ENCODE results near the gene AGPAT3.

AGPAT3 gene

DNA sequence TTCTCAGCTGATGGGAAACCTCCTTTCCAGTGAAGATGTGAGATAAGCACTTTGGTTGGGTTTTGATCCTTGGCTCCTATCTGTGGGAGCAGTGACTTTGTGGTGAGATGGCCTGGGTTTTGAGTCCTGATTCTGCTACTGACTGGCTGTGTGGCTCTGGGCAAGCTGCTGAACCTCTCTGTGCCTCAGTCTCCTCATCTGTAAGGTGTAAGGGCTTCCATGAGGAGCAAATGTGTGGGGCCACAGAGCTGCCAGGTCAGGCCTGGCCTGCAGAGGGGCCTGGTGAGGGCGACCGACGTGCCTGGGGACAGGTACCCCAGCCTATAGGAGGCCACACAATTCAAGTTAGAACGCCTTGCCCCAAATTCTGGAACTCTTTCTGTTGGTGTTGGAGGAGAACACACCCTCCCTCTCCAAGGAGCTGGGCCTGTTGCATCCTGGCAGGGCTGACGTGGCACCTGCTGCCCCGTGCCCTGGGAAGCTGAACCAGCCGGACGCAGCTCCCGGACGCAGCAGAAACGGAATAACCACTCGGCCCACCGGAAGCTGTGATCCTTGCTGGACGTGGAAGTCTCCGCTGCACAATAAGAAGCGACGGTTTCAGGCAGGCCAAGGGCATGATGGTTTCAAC is 62.7 kb downstream of the AGPAT3 start:
- DNase-seq: no peak

- no peak for DNase-seq
These were observed 63.5 kb downstream of the AGPAT3 start for GRCh38 chr21:43928222-43929125.

GRCh38 chr21:43929217-43929971 is 64.4 kb downstream of the AGPAT3 start:
- DNase-seq: no peak

DNA sequence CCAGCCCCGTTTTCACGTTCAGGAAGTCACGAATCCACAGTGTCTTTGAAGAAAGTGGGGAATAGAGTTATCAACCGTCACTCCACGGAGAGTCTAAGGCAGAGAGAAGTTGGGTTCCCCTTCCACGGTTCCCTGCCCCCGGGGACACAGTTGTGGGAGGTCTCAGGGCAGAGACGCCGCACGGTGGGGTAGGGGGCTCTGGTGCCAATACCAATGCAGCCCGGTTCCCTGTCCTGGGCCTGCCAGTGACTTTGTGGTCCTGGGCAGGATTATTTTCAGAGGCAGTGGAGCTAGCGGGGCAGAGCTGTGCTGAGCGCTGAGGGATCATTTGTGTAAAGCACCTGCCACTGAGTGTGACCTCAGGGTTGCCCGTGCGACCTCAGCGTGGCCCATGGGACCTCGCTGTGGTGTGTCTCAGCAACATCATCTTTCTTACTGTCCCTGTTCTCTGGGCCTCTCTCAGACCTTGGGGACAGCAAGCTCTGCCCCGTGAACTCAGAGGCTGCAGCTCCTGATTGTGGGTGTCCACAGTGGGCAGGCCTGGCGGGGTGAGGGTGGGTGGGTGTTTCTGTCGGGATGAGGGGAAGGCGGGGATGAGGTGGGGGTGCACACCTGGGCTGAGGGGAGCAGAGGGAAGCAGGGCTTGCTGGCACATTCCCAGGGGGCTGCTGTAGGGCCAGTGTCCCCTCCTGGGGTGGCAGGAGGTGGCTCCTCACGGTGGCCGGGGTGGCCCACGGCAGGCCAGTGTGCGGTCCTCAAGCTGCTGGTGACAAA is 65.2 kb downstream of the AGPAT3 start:
- DNase-seq: no peak

- no peak for DNase-seq
These were observed 65.9 kb downstream of the AGPAT3 start for GRCh38 chr21:43930848-43931375.

- DNase-seq: no peak
These were observed 66.5 kb downstream of the AGPAT3 start for GRCh38 chr21:43931489-43931888.

DNA sequence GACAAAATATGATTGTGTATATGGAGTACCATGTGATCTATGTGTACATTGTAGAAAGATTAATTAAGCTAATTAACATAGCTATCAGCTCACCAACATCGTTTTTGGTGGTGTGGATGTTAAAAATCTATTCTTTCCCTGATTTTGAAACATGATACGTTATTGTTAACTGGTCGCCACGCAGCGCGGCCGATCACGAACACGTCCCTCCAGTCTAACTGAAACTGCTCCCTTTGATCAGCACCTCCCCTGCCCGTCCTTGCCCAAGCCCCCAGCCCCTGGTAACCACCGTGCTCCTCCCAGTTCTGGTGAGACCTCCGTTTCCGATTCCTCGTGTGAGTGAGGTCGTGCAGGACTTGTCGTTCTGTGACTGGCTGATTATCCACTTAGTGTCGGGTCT is 67.0 kb downstream of the AGPAT3 start:
- no peak for DNase-seq

DNA sequence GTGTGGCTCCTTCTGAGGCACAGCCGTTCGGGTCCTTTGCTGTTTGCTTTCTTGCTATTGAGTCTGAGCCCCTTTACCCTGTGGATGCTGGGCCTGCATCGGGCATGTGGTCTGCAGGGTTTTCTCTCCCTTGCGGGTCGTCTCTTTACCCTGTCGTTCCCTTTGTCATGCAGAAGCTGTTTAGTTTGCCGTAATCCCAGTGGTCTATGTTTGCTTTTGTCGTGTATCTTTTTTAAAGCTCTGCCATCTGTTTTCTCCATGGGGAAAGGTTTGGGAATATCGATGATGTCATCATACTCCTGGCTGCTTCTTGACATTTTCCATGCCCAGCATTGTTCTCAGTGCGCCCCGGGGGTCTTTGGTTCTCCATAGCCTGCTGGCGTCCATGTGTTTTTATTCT is 68.2 kb downstream of the AGPAT3 start:
- DNase-seq: no peak

GRCh38 chr21:43933680-43934079 is 68.7 kb downstream of the AGPAT3 start:
- DNase-seq: no peak

GRCh38 chr21:43934116-43934515 is 69.1 kb downstream of the AGPAT3 start:
- no peak for DNase-seq

- no peak for DNase-seq
These were observed 70.0 kb downstream of the AGPAT3 start for GRCh38 chr21:43934716-43935705.

DNA sequence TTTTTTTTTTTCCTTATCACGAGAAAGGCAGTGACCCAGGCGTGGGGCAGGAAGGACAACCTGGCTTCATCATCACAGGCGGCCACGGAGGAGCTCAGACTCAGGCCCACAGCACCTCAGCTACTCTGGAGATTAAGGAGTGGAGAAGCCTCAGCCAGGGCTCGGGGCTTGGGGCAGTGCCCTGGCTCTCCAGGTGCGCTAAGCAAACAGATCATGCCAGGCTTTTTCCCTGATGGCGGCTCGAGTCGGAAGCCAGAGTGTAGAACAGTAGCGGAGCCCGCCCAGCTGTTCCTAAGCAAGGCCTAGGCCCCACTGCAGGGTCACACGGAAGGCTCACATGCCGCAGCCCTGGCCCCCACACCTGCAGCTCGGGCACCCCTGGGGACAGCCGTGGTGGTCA is 70.7 kb downstream of the AGPAT3 start:
- DNase-seq: no peak

DNA sequence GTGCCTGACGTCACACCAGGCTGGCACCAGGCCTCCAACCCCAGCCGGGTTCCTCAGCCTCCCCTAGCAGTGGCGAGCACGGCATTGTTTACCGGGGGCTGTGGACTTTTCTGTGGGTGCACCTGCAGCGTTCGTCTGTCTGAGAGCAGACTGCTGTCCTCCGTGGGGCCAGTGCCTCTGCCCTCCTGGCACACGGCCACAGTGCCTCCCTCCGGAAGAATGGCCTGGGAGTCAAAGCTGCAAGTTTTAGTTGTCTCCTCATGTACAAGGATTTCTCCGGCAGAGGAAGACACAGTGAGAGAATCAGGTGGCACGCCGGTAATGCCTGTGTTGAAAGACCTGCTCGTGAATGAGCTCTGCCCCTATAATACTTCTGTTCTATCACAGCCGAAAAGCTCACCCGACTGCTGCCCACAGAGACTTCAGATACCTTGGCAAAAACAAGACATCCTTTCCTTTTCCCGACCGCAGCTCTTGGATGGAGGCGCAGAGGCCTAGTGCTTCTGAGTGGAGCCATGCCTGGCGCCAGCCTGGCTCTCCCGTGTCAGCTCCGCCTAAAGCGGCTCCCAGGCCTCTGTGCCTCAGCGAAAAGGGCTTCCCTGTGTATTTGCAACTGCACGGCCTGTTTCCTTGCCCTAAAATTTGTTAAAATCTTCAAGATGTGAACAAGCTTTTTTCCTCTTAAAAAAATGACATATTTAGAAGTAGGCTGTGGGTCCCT is 71.4 kb downstream of the AGPAT3 start:
- no peak for DNase-seq

DNA sequence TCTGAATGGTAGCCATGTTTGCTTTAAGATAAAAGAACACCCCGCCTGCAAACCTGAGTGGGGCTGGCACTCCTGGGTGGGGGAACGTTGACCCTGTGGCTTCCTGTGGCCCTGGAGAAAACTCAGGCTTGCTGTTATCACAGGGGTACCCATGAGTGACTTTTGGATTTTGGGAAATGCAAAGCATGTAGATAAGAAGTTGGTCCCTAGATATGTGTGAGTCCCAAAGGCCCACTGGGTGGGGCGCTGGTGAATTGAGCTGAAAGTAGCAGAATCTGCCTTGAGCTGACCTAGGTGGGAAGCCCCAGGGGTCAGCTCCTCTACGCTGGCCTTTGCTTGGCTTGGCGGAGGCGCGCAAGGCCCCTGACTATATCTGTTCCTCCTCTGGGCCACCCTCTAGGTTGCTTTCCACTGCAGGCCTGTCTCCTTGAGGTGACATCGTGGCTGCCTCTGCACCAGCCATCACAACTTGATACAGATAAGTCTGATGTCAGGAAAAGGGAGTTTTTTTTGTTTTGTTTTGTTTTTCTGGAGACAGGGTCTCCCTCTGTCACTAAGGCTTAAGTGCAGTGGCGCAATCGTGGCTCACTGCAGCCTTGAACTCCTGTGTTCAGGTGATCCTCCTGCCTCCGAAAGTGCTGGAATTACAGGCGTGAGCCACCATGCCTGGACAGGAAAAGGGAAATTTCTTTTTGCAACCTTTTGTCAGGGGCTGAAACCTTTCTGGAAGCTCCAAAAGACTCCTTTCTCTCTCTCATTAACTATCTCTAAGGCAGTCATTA is 72.2 kb downstream of the AGPAT3 start:
- DNase-seq: no peak

DNA sequence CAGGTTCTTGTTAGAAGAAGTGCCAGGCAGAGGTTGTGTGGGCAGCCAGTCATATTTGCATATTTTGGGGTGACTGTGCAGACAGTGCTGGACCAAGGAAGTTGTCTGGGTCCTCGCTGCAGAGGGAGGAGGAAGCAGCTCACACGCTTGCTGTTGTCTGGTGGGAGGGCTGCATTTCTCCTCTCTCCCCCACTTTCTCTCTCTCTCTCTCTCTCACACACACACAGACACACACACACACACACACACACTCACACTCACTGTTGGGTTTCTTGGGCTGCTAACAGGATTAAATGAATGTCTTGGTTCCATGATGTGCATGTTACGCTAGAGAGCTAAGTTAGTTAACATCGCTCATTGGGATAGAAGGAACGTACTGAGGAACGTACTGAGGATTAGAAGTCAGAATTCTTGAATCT is 72.9 kb downstream of the AGPAT3 start:
- DNase-seq: peak; percentile 23

GRCh38 chr21:43938751-43939442 is 73.9 kb downstream of the AGPAT3 start:
- peak; percentile 88 for DNase-seq

- no peak for DNase-seq
These were observed 74.7 kb downstream of the AGPAT3 start for GRCh38 chr21:43939443-43940328.

Data from activated CD4-positive, alpha-beta T cell treated with anti-CD3 and anti-CD28 coated beads, Interleukin-2, amount 50 U/mL, for 16 hours (primary cell).